MCF 10A (cell line): ENCODE measurements around the gene PITX3. TPM values are rescaled to one million over a fixed set of nuclear protein-coding genes. Genes with fewer than 3 reads are reported as not detected.

Experiments used
- BruUV-seq: library from RNA; stranded (reverse); fragments of 400-500 nt; replicated peaks from 2 replicates; lab custom pipeline; 2021; lab: Mats Ljungman, UMichigan
- CTCF ChIA-PET: fragments of 300-600 bp; sonication (Branson Sonifier 250); formaldehyde crosslinking; extraction: SDS; loops from one replicate; lab custom pipeline; 2021; ENCODE audit warnings: antibody characterized with exemption, inconsistent platforms; lab: Yijun Ruan, JAX
- POLR2A ChIA-PET: fragments of 300-600, 350-650 bp; sonication (Branson Sonifier 250); formaldehyde crosslinking; extraction: SDS; loops from one replicate; lab custom pipeline; 2020; ENCODE audit warnings: antibody characterized with exemption, inconsistent platforms; lab: Yijun Ruan, JAX
- DNase-seq: peaks from one replicate; pipeline ENCODE4 v3.0.0-alpha.2; 2018; ENCODE audit not compliant: unreplicated experiment
- H3K27ac Mint-ChIP-seq: one replicate; pipeline ENCODE4 v1.8.0; 2022; ENCODE audit warnings: mild to moderate bottlenecking, low read depth, mixed read lengths; ENCODE audit not compliant: unreplicated experiment
- H3K27me3 Mint-ChIP-seq: one replicate; pipeline ENCODE4 v1.8.0; 2022; ENCODE audit warnings: mixed read lengths; ENCODE audit not compliant: insufficient read depth, unreplicated experiment
- H3K36me3 Mint-ChIP-seq: one replicate; pipeline ENCODE4 v1.8.0; 2022; ENCODE audit warnings: mild to moderate bottlenecking, moderate library complexity, mixed read lengths; ENCODE audit not compliant: insufficient read depth, unreplicated experiment
- H3K4me1 Mint-ChIP-seq: one replicate; pipeline ENCODE4 v1.8.0; 2022; ENCODE audit warnings: mixed read lengths; ENCODE audit not compliant: insufficient read depth, unreplicated experiment
- H3K4me3 Mint-ChIP-seq: one replicate; pipeline ENCODE4 v1.8.0; 2022; ENCODE audit warnings: mild to moderate bottlenecking, moderate library complexity, mixed read lengths; ENCODE audit not compliant: unreplicated experiment
- H3K9me3 Mint-ChIP-seq: one replicate; pipeline ENCODE4 v1.8.0; 2022; ENCODE audit warnings: mixed read lengths; ENCODE audit not compliant: unreplicated experiment
- CTCF ChIP-seq: fragments of 200-600 bp; IDR thresholded peaks from one replicate; pipeline ENCODE4 v1.8.0; 2022; ENCODE audit warnings: antibody characterized with exemption, mild to moderate bottlenecking; ENCODE audit not compliant: unreplicated experiment
- intact Hi-C: fragments of 100-400 bp; cut with micrococcal nuclease; formaldehyde crosslinking; loops from 2 replicates; pipeline ENCODE4 v1.14.1; 2022
- total RNA-seq: library from RNA; stranded (reverse); gene quantifications from 2 replicates; pipeline ENCODE4 v1.2.3, GENCODE V29; 2022

The PITX3 gene
- total RNA-seq, 1 experiment from 2014 or later, result not detected

DNA sequence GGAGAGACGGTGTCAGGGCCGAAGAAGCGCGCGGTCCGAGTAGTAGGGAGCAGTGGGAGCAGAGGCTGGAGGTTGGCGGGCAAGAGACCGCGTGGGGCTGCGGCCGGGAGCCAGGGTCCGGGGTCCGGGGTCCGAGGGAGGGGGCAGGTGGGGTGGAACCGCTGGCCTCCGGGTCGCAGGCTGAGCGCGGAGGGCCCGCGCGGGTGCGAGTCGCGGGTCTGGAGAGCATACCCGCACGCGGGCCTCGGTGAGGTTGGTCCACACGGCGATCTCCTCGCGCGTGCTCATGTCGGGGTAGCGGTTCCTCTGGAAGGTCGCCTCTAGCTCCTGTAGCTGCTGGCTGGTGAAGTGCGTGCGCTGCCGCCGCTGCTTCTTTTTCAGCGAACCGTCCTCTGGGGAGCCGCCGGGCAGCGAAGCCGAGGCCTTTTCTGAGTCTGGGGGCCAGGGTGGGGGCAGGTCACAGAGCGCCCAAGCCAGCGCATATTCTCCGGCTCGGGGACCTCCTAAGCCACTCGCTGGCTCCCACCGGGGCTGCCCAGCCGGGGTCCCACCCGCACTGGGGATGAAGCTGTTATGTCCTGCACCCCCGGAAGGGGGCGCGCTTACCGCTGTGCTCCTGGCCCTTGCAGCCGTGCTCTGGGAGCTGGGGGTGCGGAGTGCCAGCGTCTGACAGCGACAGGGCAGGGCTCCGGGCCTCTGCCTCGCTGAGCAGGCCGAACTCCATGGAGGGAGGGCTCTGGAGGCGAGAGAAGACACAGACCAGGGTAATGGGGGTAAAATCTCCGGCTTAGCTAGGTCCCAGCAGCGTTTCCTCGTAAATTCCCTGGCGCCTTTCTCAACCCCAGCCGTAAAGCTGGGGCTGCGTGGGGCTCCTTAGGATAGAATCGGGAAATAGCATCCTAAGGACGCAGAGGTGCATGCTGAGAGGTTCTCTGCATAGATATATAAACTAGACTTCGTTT is 9.7 kb downstream of the PITX3 start:
- POLR2A ChIA-PET, result interaction anchor here (1.2 kb wide), 1 partner anchor 14 kb away, joined by 4 read pairs; the partner anchor contains the start of gene GBF1
- Mint-ChIP-seq H3K27ac (no peak overlapping the region), H3K4me3 (peak overlapping the region; percentile 68), H3K9me3 (no peaks in the 10 kb centered on the region), H3K27me3 (peaks cover 17% of the 10 kb centered on the region), H3K4me1 (peaks cover 24% of the 10 kb centered on the region), H3K36me3 (peaks cover 6% of the 10 kb centered on the region)
- no TSS peak for BruUV-seq
- DNase-seq, result peak; percentile 23
- intact Hi-C loops, result no loop called here
- CTCF ChIA-PET, result interaction anchor here (0.6 to 17.5 kb wide), 18 partner anchors 8 to 192 kb away, joined by 3 to 354 read pairs (median 6); partner anchors contain the start of gene FBXL15
- TF ChIP-seq CTCF, result peak; percentile 64

DNA sequence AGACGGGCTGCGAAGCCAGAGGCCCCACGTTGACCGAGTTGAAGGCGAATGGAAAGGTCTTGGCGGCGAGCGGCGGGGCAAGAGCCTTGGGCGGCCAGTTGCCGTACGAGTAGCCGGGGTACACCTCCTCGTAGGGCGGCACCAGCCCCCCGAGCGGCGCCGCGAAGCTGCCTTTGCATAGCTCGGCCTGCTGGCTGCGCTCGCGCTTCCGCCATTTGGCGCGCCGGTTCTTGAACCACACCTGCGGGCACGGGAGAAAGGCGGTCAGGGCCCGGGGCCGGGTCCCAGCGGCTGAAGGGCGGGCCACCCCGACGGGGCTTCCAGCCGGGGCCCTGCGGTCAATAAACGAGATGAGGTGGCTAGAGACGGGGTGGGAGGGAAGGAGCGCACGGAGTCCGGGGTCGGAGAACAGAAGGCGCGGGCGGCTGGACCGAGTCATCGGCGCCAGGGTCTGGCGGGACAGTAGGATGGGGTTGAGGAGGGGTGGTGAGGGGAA is 10.4 kb downstream of the PITX3 start:
- POLR2A ChIA-PET, result interaction anchor here (1.9 to 2.1 kb wide), 4 partner anchors 115 to 190 kb away, joined by 7 to 15 read pairs (median 10); partner anchors contain the start of gene FBXL15
- Mint-ChIP-seq H3K4me1 (peaks cover 27% of the 10 kb centered on the region), H3K9me3 (no peaks in the 10 kb centered on the region), H3K27me3 (peaks cover 17% of the 10 kb centered on the region), H3K36me3 (peaks cover 6% of the 10 kb centered on the region), H3K4me3 (peak overlapping the region; percentile 68), H3K27ac (no peak overlapping the region)
- CTCF ChIA-PET, result interaction anchor here (0.5 to 17.5 kb wide), 23 partner anchors 9 to 1016 kb away, joined by 3 to 354 read pairs (median 6); partner anchors contain the start of gene FBXL15
- BruUV-seq, result no TSS peak
- no peak for TF ChIP-seq CTCF
- DNase-seq, result no peak
- intact Hi-C loops, result loop anchor here (1.0 kb wide), 1 partner anchor 116 kb away; no protein-coding TSS in a partner anchor

DNA sequence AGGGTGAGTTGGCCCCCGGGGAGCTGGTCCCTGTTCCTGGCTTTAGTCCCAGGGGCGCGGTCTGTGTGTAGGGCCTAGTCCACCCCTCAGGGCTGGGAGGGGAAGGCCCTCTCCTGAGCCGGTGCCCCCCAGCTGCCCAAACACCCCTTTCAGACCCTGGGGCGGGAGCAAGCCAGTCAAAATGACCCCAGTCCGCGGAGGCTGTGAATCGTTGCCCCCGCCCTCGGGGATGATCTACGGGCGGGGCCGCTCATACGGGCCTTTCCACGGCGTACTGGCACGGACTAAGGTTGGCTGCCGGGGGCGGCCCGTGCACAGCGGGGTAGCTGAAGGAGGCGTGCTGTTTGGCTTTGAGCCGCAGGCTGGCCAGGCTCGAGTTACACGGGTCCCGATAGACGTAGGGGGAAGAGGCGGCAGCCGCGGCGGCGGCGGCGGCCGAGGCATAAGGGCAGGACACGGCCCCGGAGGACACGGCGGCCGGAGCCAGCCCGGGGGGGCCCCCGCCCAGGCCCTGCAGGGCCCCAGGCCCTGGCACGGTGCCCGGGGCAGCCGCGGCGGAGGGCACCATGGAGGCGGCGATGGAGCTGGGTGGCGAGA is 10.9 kb downstream of the PITX3 start:
- CTCF ChIA-PET, result interaction anchor here (0.5 to 17.5 kb wide), 43 partner anchors 9 to 1016 kb away, joined by 3 to 354 read pairs (median 5); partner anchors contain the start of genes FBXL15 and GBF1
- TF ChIP-seq CTCF, result no peak
- H3K4me3 Mint-ChIP-seq, result peak overlapping the region; percentile 68
- H3K36me3 Mint-ChIP-seq, result peaks cover 6% of the 10 kb centered on the region
- peaks cover 26% of the 10 kb centered on the region for H3K4me1 Mint-ChIP-seq
- intact Hi-C loops, result loop anchor here (1.0 kb wide), 1 partner anchor 117 kb away; no protein-coding TSS in a partner anchor
- no TSS peak for BruUV-seq
- no peaks in the 10 kb centered on the region for H3K9me3 Mint-ChIP-seq
- DNase-seq, result peak; percentile 83
- POLR2A ChIA-PET, result interaction anchor here (0.8 to 2.1 kb wide), 15 partner anchors 15 to 191 kb away, joined by 3 to 15 read pairs (median 4); partner anchors contain the start of genes FBXL15, GBF1 and NFKB2
- no peak overlapping the region for H3K27ac Mint-ChIP-seq
- H3K27me3 Mint-ChIP-seq, result peaks cover 17% of the 10 kb centered on the region
